Hepatocyte (in vitro differentiated cells): ENCODE results near the gene MEDAG. TPM values are rescaled to one million over a fixed set of nuclear protein-coding genes. Genes with fewer than 3 reads are reported as not detected.

ENCODE experiments used
- DNase-seq: peaks from one replicate; pipeline ENCODE4 v3.0.0-alpha.2; 2016; ENCODE audit warnings: low spot score
- H2AFZ ChIP-seq: fragments of 200-600 bp; sonication (generic); 2 replicates; pipeline ENCODE4 v1.6.0; 2016; ENCODE audit warnings: antibody characterized with exemption, mild to moderate bottlenecking
- H3K27ac ChIP-seq: fragments of 200-600 bp; sonication (generic); 2 replicates; pipeline ENCODE4 v1.5.1; 2016; ENCODE audit warnings: mild to moderate bottlenecking
- H3K27me3 ChIP-seq: fragments of 200-600 bp; sonication (generic); 2 replicates; pipeline ENCODE4 v1.6.1; 2016
- H3K36me3 ChIP-seq: fragments of 200-600 bp; sonication (generic); replicated peaks from 2 replicates; pipeline ENCODE4 v1.5.1; 2016; ENCODE audit warnings: low read depth; ENCODE audit not compliant: insufficient read depth
- H3K4me1 ChIP-seq: fragments of 200-600 bp; sonication (generic); 2 replicates; pipeline ENCODE4 v1.5.1; 2016; ENCODE audit warnings: mild to moderate bottlenecking, moderate library complexity; ENCODE audit not compliant: insufficient read depth
- H3K4me2 ChIP-seq: fragments of 200-600 bp; sonication (generic); 2 replicates; pipeline ENCODE4 v1.6.0; 2016
- H3K4me3 ChIP-seq: fragments of 200-600 bp; sonication (generic); 2 replicates; pipeline ENCODE4 v1.5.1; 2016; ENCODE audit warnings: mild to moderate bottlenecking
- H3K79me2 ChIP-seq: fragments of 200-600 bp; sonication (generic); 2 replicates; pipeline ENCODE4 v1.6.0; 2017; ENCODE audit warnings: mild to moderate bottlenecking
- H3K9me2 ChIP-seq: fragments of 200-600 bp; sonication (generic); replicated peaks from 2 replicates; pipeline ENCODE4 v1.6.0; 2017; ENCODE audit warnings: mild to moderate bottlenecking; ENCODE audit not compliant: insufficient read depth
- H3K9me3 ChIP-seq: fragments of 200-600 bp; sonication (generic); 2 replicates; pipeline ENCODE4 v1.5.1; 2016; ENCODE audit warnings: low read depth, mild to moderate bottlenecking
- H4K20me1 ChIP-seq: fragments of 200-600 bp; sonication (generic); 2 replicates; pipeline ENCODE4 v1.6.0; 2016; ENCODE audit warnings: mild to moderate bottlenecking; ENCODE audit not compliant: insufficient read depth, poor library complexity, severe bottlenecking
- CTCF ChIP-seq: fragments of 200-600 bp; sonication (generic); IDR thresholded peaks from 2 replicates; pipeline ENCODE4 v1.5.1; 2016; ENCODE audit warnings: antibody characterized with exemption, mild to moderate bottlenecking; ENCODE audit not compliant: poor library complexity
- EZH2 ChIP-seq: fragments of 200-600 bp; sonication (generic); IDR thresholded peaks from 2 replicates; pipeline ENCODE4 v1.6.1; 2016; ENCODE audit warnings: antibody characterized with exemption, mild to moderate bottlenecking, borderline replicate concordance
- EZH2phosphoT487 ChIP-seq: fragments of 200-600 bp; sonication (generic); IDR thresholded peaks from one replicate; pipeline ENCODE4 v1.6.1; 2018; ENCODE audit warnings: antibody characterized with exemption, mild to moderate bottlenecking, low read depth, moderate library complexity; ENCODE audit not compliant: unreplicated experiment, severe bottlenecking
- WGBS: methylation state at CpG from one replicate; pipeline ENCODE4 v1.1.6; 2016; ENCODE audit warnings: low lambda C conversion rate; ENCODE audit errors: missing lambda C conversion rate; 5-methylcytosine and 5-hydroxymethylcytosine counted together
- polyA plus RNA-seq: library from polyadenylated mRNA; unstranded; fragments of >200 nt; fragmentation: Nextera tagmentation; extraction: Ambion mirVana; gene quantifications from 2 replicates; pipeline ENCODE4 v1.2.1, GENCODE V29; 2016
- total RNA-seq: library from RNA; depleted of rRNA; stranded (reverse); fragments of >200 nt; gene quantifications from 2 replicates; pipeline ENCODE4 v1.2.3, GENCODE V29; 2014

MEDAG gene
- total and polyA plus RNA-seq, 2 experiments from 2014 or later, result 0.03 to 0.28 TPM

- WGBS, result 57% methylated on average over 16 of the region's 19 CpGs
These were observed 9.8 kb downstream of the MEDAG start for GRCh38 chr13:30915691-30916541.

GRCh38 chr13:30916991-30917390 is 10.9 kb downstream of the MEDAG start:
- Histone ChIP-seq H3K4me2 (no peak overlapping the region), H3K4me1 (peaks cover 5% of the 10 kb centered on the region), H3K27me3 (no peaks in the 10 kb centered on the region), H3K79me2 (no peaks in the 10 kb centered on the region), H3K36me3 (no peaks in the 10 kb centered on the region), H3K9me3 (no peaks in the 10 kb centered on the region), H3K9me2 (no peaks in the 10 kb centered on the region), H4K20me1 (no peaks in the 10 kb centered on the region), H3K4me3 (no peak overlapping the region), H3K27ac (no peak overlapping the region), H2AFZ (no peak overlapping the region)
- 86% methylated on average over 6 of the region's 6 CpGs for WGBS
- DNase-seq, result no peak
- TF ChIP-seq CTCF (no peak), EZH2 (no peak), EZH2phosphoT487 (no peak)

More at GRCh38 chr13:30915691-30916541, 9.8 kb downstream of the MEDAG start:
- no peaks in the 10 kb centered on the region for H3K9me3 ChIP-seq
- H3K9me2 ChIP-seq, result no peaks in the 10 kb centered on the region
- H3K4me1 ChIP-seq, result peaks cover 5% of the 10 kb centered on the region
- no peaks in the 10 kb centered on the region for H3K36me3 ChIP-seq
- TF ChIP-seq EZH2phosphoT487, result no peak
- no peak for TF ChIP-seq CTCF
- no peak for TF ChIP-seq EZH2
- H3K79me2 ChIP-seq, result no peaks in the 10 kb centered on the region
- no peaks in the 10 kb centered on the region for H4K20me1 ChIP-seq
- no peak overlapping the region for H3K27ac ChIP-seq
- DNase-seq, result no peak
- H2AFZ ChIP-seq, result no peak overlapping the region
- peak overlapping the region; percentile 59 for H3K4me2 ChIP-seq
- no peaks in the 10 kb centered on the region for H3K27me3 ChIP-seq
- H3K4me3 ChIP-seq, result no peak overlapping the region

GRCh38 chr13:30918662-30919405 is 12.8 kb downstream of the MEDAG start:
- Histone ChIP-seq H3K9me3 (no peaks in the 10 kb centered on the region), H3K4me2 (no peak overlapping the region), H3K36me3 (no peaks in the 10 kb centered on the region), H4K20me1 (no peaks in the 10 kb centered on the region), H3K79me2 (no peaks in the 10 kb centered on the region), H3K4me3 (no peak overlapping the region), H2AFZ (no peak overlapping the region), H3K27ac (no peak overlapping the region), H3K4me1 (peaks cover 13% of the 10 kb centered on the region), H3K27me3 (no peaks in the 10 kb centered on the region), H3K9me2 (no peaks in the 10 kb centered on the region)
- TF ChIP-seq EZH2phosphoT487 (no peak), CTCF (no peak), EZH2 (no peak)
- WGBS, result 76% methylated on average over 6 of the region's 6 CpGs
- no peak for DNase-seq
